HFFc6 (cell line): ENCODE data around the gene SLC5A2. TPM values are rescaled to one million over a fixed set of nuclear protein-coding genes. Genes with fewer than 3 reads are reported as not detected.
"Not testable (repeated sequence)": the region's sequence is repeated elsewhere in the genome, so short reads cannot be mapped to it uniquely, and the experiment has no call there.

Source experiments
- DNase-seq: peaks from one replicate; pipeline ENCODE4 v3.0.0-alpha.2; 2018
- H3K27ac Mint-ChIP-seq: 2 replicates; pipeline ENCODE4 v1.8.0; 2020; ENCODE audit warnings: mild to moderate bottlenecking, mixed read lengths
- H3K27me3 Mint-ChIP-seq: 2 replicates; pipeline ENCODE4 v1.8.0; 2021; ENCODE audit warnings: mild to moderate bottlenecking, moderate library complexity, mixed read lengths; ENCODE audit not compliant: insufficient read depth
- H3K36me3 Mint-ChIP-seq: 2 replicates; pipeline ENCODE4 v1.8.0; 2021; ENCODE audit warnings: low read depth, mixed read lengths
- H3K4me1 Mint-ChIP-seq: 2 replicates; pipeline ENCODE4 v1.8.0; 2020; ENCODE audit warnings: low read depth, mixed read lengths
- H3K4me3 Mint-ChIP-seq: 2 replicates; pipeline ENCODE4 v1.8.0; 2020; ENCODE audit warnings: mild to moderate bottlenecking, moderate library complexity, mixed read lengths
- H3K9me3 Mint-ChIP-seq: 2 replicates; pipeline ENCODE4 v1.8.0; 2020; ENCODE audit warnings: mild to moderate bottlenecking, mixed read lengths
- CTCF ChIP-seq: fragments of 200-600 bp; sonication (generic); IDR thresholded peaks from 2 replicates; pipeline ENCODE4 v1.5.0; 2021; ENCODE audit warnings: antibody characterized with exemption, mild to moderate bottlenecking
- total RNA-seq, 6 experiments: library from RNA; stranded (reverse); fragmentation: NEBNext Ultra II Directional; extraction: Animal tissue kit (Norgen Biotek cat#: 25700); gene quantifications; 2 replicates in 1 of 6; 3 replicates in 5 of 6; pipeline ENCODE4 v1.2.3, GENCODE V29; 2021

The SLC5A2 gene
- total RNA-seq, 6 experiments from 2014 or later, result 0.19 to 0.21 TPM; not detected in 4

DNA sequence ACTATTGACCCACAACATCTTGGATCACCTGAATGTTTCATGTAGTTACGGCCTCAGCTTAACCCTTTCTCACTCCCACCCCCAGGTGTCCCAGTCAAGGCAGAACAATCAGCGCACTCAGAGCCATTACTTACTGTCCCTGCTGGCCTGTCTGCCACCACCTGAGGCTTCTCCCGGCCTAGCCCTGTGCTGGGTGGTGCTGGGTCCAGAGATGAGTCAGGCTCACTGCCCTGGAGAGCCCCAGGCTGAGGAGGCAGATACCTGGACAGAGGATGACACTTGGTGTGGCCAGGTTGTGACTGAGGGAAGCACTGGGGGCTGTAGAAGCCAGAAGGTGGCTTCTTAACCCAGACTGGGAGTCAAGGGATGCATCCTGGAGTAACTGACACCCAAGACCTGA, 4.0 kb upstream of the SLC5A2 start:
- TF ChIP-seq CTCF, result no peak
- no peak for DNase-seq
- Mint-ChIP-seq H3K9me3 (no peaks in the 10 kb centered on the region), H3K4me3 (no peak overlapping the region), H3K36me3 (peaks cover 21% of the 10 kb centered on the region), H3K4me1 (peaks cover 12% of the 10 kb centered on the region), H3K27me3 (peaks cover 17% of the 10 kb centered on the region), H3K27ac (no peak overlapping the region)

- Mint-ChIP-seq H3K36me3 (peaks cover 13% of the 10 kb centered on the region), H3K4me3 (no peak overlapping the region), H3K4me1 (peaks cover 4% of the 10 kb centered on the region), H3K27me3 (peaks cover 19% of the 10 kb centered on the region), H3K27ac (no peak overlapping the region), H3K9me3 (no peaks in the 10 kb centered on the region)
- no peak for DNase-seq
- no peak for TF ChIP-seq CTCF
Observed at GRCh38 chr16:31479751-31480150, 3.2 kb upstream of the SLC5A2 start.

- DNase-seq, result no peak
- H3K9me3 Mint-ChIP-seq, result no peaks in the 10 kb centered on the region
- H3K4me3 Mint-ChIP-seq, result no peak overlapping the region
- H3K4me1 Mint-ChIP-seq, result no peaks in the 10 kb centered on the region; the same call in 1 of the 2 replicates
- H3K36me3 Mint-ChIP-seq, result peaks cover 9% of the 10 kb centered on the region
- H3K27me3 Mint-ChIP-seq, result peaks cover 24% of the 10 kb centered on the region
- TF ChIP-seq CTCF, result no peak
- peak overlapping the region; percentile 11; the same call in 1 of the 2 replicates for H3K27ac Mint-ChIP-seq
Observed at GRCh38 chr16:31480851-31481536, 1.9 kb upstream of the SLC5A2 start.

- H3K9me3 Mint-ChIP-seq, result not testable (repeated sequence)
Observed at GRCh38 chr16:31484048-31484447, 1.1 kb downstream of the SLC5A2 start.

DNA sequence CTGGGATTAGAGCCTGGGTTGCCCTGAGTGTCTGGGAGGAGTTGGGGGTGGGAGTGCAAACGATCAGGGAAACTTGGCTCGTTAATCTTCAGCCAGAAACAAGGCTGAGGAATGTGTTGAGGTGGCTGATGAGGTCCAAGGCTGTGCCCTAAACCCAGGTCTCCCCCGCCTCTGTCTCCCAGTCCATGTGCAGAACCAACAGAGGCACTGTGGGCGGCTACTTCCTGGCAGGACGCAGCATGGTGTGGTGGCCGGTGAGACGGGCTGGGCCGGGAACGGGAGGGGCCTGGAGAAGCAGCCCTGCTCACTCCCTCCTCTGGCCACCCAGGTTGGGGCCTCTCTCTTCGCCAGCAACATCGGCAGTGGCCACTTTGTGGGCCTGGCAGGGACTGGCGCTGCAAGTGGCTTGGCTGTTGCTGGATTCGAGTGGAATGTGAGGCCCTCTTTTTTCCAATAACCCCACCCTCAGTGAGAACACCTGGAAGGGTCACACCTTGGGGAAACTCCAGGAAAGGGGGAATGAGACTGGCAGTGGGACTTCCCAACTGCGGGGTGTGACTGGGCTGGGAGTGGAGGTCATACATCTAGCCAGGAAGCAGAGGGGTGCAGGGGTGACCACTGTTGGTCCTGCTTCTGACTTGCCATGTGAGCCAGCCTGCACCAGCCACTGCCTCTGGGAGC, 1.7 kb downstream of the SLC5A2 start:
- Mint-ChIP-seq H3K27ac (no peak overlapping the region), H3K27me3 (peaks cover 34% of the 10 kb centered on the region), H3K4me1 (no peaks in the 10 kb centered on the region; the same call in none of the 2 replicates), H3K36me3 (peaks cover 2% of the 10 kb centered on the region), H3K9me3 (no peaks in the 10 kb centered on the region), H3K4me3 (no peak overlapping the region)
- no peak for DNase-seq
- TF ChIP-seq CTCF, result no peak

More at GRCh38 chr16:31484048-31484447, 1.1 kb downstream of the SLC5A2 start:
- not testable (repeated sequence) for H3K4me3 Mint-ChIP-seq, H3K27ac Mint-ChIP-seq, DNase-seq, H3K36me3 Mint-ChIP-seq, H3K4me1 Mint-ChIP-seq
- peaks cover 38% of the 10 kb centered on the region for H3K27me3 Mint-ChIP-seq

GRCh38 chr16:31485571-31485970, 2.6 kb downstream of the SLC5A2 start:
- Mint-ChIP-seq H3K27me3 (peaks cover 34% of the 10 kb centered on the region), H3K36me3 (peaks cover 1% of the 10 kb centered on the region), H3K27ac (no peak overlapping the region), H3K9me3 (no peaks in the 10 kb centered on the region), H3K4me3 (no peak overlapping the region), H3K4me1 (no peaks in the 10 kb centered on the region; the same call in none of the 2 replicates)
- no peak for DNase-seq
- no peak for TF ChIP-seq CTCF
